Right forelimb (tissue), 1 donor: Measurements from ENCODE around the gene ZNF586.
"Not testable (repeated sequence)": the region's sequence is repeated elsewhere in the genome, so short reads cannot be mapped to it uniquely, and the experiment has no call there.

Experiments used
- DNase-seq: peaks from one replicate; pipeline ENCODE4 v3.0.0-alpha.2; 2018

The ZNF586 gene

DNA sequence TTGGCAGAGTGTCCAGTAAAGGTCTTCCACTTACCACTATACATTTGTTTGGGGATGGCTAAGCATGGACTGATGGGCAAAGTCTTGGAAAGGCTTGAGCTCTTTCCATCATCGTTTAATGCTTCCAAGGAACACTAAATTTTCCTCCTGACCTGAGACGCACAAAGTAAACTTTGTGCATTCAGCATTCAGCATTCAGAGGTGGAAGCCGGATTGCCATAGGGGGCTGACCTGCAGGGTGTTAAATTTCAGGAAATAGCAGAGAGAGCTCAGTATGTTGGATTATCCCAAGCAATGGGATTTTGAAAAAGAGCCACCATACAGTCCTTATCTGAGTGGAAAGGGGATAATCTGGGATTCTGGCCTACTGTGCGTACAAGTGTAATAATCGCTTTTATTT, 31.2 kb downstream of the ZNF586 start:
- no peak for DNase-seq

DNA sequence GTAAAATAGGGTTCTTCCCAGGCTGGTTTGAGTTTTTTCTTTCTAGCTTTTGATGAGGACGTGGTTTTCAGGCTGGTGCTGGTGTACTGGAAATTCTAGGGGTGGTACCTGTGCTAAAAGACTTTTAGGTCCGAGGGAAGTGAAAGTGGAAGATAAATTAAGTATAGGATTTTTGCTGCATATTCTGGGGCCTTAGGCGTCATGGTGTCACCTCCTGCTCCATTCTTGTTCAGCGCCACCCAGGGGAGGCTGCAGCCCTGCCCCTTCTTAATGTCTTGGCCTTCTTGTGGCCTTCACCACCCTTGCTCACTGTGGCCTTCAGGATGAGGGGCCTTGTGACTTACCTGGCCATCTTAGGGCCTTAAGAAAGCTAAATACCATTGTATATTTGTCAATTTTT, 32.8 kb downstream of the ZNF586 start:
- no peak for DNase-seq

DNA sequence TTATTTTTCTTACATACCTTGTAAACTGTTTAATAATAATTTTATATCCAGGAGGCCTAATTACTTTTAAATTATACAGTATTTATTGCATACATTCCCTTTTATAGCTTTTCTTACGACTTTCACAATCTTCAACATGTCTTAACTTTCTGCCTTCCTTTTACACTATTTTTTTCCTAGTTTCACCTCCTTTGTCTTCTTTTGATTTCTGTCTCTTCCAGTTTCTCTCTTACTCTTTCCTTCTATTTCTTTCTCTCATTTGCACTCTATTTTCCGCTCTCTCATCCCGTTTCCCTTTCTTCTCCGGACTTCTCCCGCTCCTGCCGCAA, 33.8 kb downstream of the ZNF586 start:
- no peak for DNase-seq

DNA sequence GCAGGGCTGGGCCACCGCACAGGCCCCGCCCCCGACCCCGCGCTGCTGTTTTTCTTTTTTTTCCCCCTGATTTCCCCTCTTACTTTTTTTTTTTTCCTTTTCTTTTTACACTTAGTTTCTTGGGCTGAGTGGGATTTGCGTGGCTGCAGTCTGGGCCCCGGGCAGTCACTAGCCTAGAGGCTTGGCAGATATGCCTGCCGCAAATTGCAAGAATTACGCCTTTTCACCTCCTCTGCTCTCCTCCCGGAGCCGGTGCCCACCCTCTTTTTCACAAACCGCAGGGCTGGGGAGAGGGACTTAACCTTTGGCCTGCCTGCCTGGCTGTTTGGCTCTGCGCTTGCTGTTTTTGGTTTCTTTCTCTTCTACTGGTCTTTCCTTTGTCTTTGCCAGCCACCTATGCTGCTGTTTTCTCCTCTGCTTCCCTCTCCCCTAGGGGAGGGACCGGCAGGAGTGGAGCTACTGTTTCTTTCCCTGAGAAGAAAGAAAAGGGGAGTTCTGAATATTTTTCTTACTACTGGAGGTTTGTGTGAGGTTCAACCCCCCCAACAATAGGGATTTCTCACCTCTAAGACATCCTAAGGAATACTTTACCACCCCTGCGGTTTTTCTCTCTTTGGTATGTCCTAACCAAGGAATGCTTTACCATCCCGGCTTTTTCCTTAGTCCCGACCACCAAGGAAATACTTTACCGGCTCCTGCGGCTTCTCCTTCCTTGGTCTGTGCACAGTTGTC, 34.3 kb downstream of the ZNF586 start:
- DNase-seq: peak; percentile 72

DNA sequence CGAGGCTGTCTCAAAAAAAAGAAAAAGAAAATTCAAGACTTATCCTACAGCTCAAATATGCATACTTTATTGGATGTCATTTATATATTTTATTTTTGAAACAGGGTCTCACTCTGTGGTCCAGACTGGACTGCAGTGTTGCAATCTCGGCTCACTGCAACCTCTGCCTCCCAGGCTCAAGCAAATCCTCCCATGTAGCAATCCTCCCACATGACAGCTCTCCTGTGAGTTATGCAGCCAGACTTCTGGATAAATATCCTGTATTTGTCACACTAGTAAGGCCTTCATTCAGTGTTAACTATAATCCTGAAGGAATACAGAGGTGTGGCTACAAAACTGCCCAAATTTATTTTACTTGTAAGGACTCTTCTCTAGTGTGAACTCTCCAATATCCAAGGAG, 38.1 kb downstream of the ZNF586 start:
- DNase-seq: no peak

DNA sequence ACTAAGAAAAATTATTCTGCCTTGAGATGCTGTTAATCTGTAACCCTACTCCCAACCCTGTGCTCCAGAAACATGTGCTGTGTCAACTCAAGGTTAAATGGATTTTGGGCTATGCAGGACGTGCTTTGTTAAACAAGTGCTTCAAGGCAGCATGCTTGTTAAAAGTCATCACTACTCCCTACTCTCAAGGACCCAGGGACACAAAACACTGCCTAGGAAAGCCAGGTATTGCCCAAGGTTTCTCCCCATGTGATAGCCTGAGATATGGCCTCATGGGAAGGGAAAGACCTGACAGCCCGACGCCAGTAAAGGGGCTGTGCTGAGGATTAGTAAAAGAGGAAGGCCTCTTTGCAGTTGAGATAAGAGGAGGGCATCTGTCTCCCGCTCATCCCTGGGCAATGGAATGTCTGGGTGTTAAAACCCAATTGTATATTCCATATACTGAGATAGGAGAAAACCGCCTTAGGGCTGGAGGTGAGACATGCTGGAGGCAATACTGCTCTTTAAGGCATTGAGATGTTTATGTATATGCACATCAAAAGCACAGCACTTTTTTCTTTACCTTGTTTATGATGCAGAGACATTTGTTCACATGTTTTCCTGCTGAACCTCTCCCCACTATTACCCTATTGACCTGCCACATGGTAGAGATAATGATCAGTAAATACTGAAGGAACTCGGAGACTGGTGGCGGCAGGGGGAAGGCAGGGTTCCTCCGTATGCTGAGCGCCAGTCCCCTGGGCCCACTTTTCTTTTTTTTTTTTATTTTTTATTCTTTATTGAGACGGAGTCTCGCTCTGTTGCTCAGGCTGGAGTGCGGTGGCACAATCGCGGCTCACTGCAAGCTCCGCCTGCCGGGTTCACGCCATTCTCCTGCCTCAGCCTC, 41.2 kb downstream of the ZNF586 start:
- DNase-seq: not testable (repeated sequence)

DNA sequence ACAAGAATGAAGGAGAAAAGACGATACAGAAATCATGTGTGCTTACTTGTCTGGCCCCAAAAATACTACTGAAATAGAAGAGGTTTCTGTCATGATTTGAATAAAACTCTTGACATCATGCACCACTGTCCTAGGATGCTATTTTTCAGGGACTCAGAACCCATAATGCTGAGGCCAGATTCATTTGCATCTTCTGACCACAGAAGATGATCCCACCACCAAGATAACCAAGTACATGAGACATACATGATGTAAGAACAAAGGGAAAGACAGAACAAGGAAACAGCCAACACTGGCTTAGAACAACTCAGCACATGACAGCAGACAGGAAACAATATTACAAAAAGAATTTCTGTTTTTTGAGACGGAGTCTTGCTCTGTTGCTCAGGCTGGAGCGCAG, 42.8 kb downstream of the ZNF586 start:
- DNase-seq: no peak

DNA sequence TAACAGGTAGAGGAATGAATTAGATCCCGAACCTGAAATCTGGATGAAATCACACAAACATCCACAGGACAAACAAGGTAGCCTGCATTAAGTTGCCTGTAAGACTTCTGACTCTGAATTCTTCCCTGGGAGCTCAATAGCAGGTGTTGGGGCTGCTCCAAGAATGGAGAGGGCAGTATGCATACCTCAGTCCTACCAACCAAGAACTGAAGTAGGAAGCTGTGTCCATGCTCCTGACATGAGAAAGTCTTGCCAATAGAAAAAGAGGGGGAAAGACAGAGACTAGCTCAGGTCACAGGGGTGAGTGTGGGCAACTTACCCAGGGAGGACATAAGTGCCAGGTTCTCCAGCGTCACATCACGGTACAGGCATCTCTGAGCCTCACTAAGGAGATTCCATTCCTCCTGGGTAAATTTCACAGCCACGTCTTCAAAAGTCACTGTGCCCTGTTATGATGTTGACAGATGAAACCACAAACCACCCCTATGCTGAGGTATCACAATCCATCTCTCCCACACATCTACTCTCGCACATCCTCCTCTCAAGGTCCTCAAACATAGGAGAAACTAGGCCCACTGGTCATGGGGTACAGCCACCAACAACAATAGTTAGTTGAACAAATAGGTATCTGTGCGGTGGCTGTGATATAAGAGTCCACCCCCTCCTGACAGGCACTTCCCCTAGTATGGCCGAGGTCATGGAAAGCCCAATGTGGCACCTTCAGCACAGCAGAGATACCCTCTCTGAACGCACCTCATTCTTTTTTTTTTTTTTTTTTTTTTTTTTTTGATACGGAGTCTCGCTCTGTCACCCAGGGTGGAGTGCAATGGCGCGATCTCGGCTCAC, 43.7 kb downstream of the ZNF586 start:
- DNase-seq: not testable (repeated sequence)

DNA sequence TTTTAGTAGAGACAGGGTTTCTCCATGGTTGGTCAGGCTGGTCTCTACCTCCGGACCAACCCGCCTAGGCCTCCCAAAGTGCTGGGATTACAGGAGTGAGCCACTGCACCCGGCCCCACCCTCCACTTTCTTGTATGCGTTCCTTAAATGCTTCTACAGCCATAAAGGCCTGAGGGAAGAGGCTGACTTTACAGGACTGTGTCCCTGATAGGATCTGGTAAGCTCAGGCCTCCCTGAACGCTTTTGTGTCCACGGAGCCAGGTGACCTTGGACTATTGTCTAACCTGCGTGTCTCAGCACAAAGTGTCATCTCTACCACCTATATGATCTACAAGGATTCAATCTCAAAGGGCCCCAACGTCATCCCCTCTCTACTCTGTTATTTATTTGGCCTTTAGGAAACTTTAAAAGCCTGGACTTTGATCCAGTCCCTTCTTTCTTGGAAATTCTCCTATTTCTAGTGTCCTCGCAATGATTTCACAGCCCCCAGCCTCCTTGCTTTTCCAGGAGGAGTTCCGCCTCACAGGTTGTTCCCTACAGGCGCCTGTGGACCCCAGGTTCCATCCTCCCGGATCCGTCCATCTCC, 44.5 kb downstream of the ZNF586 start:
- DNase-seq: no peak

DNA sequence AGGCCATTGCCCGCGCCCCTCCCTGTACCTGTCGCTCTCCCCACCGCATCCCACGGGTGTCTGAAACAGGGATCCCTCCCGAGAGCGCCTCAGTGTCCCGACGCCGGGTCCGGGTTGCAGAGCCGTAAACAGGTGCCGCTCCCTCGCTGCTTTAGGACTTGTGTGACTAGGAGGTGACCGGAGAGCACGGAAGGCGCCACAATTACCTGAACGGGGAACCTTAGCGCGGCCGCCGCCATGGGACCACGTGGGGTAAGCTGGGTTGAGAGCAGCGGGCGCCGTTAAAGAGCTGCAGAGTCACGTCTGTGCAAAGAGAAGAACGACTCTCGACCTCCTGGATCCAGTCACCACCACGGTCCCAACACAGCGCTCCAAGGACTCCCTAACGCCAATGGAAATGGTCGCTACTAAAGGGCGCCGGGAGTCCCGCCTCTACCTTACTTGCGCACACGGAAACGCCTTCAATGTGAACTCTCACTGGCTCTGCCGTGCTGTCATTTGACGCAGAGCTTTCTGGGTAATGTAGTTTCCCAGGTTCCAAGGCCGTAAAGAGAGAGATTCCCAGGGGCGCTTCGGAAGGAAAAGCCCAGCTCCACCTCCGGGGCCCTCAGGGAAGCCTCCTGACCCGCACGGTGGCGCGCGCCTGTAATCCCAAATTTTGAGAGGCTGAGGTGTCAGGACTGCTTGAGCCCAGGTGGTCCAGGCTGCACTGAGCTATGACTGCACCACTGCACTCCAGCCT, 45.2 kb downstream of the ZNF586 start, which contains the start of gene ZNF552:
ZNF552 (minus strand) TSS at position 409 of the 742 bp plus-strand sequence; CDS start at position 239, 170 bp downstream.
- DNase-seq: peak; percentile 82

DNA sequence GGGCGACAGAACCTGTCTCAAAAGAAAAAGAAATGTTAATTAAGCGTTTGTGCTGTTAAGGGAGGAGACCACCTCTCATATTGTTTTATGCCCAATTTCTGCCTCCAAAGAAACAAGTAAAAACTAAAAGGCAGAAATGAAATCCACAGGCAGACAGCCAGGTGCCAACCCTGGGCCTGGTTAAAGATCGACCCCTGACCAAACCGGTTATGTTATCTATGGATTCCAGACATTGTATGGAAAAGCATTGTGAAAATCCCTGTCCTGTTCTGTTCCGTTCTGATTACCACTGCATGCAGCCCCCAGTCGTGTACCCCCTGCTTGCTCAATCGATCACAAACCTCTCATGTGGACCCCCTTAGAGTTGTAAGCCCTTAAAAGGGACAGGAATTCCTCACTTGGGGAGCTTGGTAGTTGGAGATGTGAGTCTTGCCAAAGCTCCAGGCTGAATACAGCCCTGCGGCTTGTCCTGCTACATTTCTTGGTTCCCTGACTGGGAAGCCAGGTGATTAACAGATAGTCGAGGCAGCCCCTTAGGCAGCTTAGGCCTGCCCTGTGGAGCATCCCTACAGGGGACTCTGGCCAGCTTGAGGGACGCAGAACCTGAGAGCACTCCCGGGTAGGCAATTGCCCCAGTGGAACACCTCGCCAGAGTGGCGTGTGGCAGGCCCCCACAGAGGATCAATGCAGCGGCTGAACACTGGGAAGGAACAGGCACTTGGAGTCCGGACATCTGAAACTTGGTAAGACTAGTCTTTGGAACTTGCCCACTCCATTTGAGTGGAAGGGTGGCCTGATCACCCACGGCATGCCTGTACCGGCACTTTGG, 46.0 kb downstream of the ZNF586 start:
- DNase-seq: no peak

DNA sequence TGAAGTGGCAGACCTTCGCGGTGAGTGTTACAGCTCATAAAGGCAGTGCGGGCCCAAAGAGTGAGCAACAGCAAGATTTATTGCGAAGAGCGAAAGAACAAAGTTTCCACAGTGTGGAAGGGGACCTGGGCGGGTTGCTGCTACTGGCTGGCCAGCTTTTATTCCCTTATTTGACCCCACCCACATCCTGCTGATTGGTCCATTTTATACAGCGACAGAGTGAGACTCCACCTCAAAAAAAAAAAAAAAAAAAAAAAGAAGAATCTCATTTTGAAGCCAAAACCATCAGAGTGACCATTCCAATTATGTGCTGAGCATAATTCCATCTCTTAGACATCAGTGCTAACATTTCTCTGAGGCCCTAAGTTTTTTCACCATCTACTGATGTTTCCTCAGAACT, 47.2 kb downstream of the ZNF586 start:
- no peak for DNase-seq

DNA sequence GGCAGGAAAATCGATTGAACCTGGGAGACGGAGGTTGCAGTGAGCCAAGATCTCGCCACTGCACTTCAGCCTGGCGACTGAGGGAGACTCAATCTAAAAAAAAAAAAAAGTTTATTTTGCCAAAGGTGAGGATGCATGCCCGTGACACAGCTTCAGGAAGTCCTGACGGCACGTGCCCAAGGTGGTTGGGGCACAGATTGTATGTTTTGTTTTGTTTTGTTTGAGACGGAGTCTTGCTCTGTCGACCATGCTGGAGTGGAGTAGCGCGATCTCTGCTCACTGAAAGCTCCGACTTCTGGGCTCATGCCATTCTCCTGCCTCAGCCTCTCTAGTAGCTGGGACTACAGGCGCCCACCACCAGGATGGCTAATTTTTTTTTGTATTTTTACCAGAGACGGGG, 48.5 kb downstream of the ZNF586 start:
- no peak for DNase-seq

DNA sequence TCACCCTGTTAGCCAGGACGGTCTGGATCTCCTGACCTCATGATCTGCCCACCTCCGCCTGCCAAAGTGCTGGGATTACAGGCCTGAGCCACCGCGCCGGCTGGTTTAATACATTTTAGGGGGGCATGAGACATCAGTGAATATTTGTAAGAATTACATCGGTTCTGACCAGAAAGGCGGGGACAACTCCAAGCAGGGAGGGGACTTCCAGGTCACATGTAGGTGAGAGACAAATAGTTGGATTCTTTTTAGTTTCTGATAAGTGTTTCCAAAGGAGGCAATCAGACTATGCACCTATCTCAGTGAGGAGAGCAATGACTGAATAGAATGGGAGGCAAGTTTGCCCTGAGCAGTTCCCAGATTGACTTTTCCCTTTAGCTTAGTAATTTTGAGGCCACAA, 48.9 kb downstream of the ZNF586 start:
- no peak for DNase-seq

DNA sequence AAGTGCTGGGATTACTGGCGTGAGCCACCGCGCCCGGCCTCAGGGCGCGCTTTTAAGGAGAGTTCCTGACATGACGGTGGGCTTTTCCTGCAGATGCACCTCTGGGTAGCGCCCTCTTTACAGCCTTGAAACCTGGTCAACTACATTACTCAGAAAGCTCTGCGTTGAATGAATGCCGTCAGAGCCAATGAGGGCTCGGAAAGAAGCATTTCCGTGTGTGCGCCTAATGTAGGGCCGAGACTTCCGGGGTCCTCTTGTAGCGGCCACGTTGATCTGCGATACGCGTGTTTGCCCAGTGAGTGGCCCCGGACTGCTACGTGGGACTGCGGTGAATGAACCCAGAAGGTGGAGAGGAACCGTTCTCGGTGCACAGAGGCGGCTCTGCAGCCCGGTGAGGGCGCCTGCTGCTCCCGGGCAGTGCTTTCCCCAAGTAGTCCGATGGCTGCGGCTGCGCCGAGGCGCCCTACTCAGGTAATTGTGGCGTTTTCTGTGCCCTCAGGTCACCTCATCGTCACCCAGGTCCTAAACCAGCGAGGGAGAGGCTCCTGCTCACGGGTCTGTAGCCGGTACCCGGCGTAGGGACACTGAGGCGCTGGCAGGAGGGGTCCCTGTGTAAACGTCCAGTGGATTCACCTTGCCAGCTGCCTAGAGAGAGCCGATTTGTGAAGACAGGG, 50.1 kb downstream of the ZNF586 start:
- peak; percentile 85 for DNase-seq

DNA sequence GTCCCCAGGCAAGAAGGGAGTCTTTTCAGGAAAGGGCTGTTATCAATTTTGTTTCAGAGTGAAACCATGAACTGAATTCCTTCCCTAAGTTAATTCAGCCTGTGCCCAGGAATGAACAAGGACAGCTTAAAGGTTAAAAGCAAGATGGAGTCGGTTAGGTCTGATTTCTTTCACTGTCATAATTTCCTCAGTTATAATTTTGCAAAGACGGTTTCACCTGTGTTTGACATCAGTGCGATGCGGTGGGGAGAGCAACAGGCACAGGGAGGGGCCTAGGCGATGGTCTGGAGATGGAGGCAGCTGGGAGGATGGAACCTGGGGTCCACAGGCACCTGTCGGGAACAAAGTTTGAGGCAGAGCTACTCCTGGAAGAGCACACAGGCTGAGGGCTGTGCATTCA, 51.1 kb downstream of the ZNF586 start:
- no peak for DNase-seq

DNA sequence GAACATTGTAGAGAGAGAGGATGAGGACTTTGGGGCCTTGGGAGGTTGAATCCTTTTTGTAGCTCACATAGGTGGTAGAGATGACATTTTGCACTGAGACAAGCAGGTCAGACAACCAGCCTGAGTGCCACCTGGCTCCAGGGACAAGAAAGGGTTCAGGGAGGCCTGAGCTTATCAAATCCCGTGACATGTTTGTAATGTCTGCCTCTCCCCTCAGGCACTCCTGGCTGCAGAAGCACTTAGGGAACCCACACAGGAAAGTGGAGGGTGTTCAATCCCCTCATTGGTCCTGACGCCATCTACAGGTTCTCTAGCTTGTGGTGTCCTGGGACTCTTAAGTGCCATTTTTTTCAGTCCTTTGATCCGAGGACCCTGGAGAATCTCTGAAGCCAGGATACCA, 51.6 kb downstream of the ZNF586 start:
- not testable (repeated sequence) for DNase-seq

DNA sequence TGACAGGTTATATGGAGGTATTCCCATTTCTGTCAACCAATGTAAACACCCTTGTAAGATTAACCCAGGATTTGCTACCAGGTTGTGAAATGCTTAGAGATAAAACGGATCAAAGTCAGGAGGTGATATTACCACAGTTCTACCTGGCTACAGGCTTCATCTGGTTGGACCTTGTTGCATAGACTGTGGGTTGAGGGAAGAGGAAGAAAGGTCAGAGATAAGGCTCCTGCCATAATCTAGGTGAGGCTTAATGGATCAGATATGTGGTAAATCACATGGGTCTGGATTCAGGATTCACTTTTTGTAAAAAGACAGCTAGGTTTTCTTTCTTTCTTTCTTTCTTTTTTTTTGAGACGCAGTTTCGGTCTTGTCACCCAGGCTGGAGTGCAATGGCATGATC, 52.0 kb downstream of the ZNF586 start:
- not testable (repeated sequence) for DNase-seq

DNA sequence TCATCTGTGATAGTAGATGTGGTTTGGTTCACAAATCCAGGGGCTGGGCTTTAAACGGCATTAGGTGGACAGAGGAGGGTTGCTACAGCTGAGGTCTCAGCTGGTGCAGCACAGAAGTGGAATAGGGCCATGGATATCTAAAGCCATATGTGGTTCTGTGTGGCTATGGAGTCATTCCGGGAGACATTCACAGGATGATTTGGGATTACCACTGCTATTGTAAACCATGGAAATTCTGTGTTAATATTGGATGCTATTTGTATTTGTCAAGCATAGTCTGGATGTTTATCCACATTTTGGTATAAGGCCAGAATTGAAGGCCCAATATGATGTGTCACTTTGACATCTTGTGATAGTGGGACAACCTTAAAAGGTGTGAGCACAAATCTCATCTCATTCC, 53.7 kb downstream of the ZNF586 start:
- not testable (repeated sequence) for DNase-seq

DNA sequence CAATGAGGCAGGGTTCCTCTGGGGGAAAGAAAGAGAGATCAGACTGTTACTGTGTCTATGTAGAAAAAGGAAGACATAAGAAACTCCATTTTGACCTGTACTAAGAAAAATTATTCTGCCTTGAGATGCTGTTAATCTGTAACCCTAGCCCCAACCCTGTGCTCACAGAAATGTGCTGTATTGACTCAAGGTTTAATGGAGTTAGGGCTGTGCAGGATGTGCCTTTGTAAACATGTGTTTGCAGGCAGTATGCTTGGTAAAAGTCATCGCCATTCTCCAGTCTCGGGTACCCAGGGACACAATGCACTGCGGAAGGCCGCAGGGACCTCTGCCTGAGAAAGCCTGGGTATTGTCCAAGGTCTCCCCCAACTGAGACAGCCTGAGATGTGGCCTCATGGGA, 54.1 kb downstream of the ZNF586 start:
- DNase-seq: not testable (repeated sequence)

DNA sequence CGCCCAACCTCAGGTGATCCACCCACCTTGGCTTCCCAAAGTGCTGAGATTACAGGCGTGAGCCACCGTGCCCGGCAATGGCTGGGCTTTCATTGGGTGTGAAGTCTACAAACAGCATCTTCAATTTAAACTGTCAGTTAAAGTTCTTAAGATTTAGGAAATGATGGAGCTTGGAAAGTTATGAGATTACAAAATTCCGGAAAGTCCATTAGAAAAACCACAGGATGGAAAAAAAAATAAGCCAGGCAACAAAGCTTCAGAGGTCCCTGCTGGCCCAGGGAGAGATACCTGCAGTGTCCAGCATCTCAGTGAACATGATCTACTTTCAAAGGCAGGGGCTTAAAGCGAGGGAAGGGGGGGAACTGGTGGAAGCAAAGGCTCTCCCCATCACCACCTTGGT, 56.0 kb downstream of the ZNF586 start:
- DNase-seq: no peak
